Colonic mucosa (tissue), 4 donors: ENCODE data around the gene ZNF213. TPM values are rescaled to one million over a fixed set of nuclear protein-coding genes. Genes with fewer than 3 reads are reported as not detected.

Experiments used
- DNase-seq: peaks from one replicate; pipeline ENCODE4 v3.0.0-alpha.2; 2020
- H3K27ac ChIP-seq: fragments of 200-600 bp; one replicate; pipeline ENCODE4 v1.8.0; 2021
- H3K27me3 ChIP-seq: fragments of 200-600 bp; one replicate; pipeline ENCODE4 v1.8.0; 2021
- H3K36me3 ChIP-seq: fragments of 200-600 bp; one replicate; pipeline ENCODE4 v1.8.0; 2021
- H3K4me1 ChIP-seq: fragments of 200-600 bp; one replicate; pipeline ENCODE4 v1.8.0; 2021; ENCODE audit warnings: mild to moderate bottlenecking
- H3K4me3 ChIP-seq: fragments of 200-600 bp; one replicate; pipeline ENCODE4 v1.8.0; 2021
- H3K9ac ChIP-seq, 2 donors: one replicate each; pipeline ENCODE4 v1.7.0; 2013; ENCODE audit warnings: control low read depth in 2 of 2, low read depth in 2 of 2, low read length in 2 of 2
- H3K9me3 ChIP-seq: fragments of 200-600 bp; one replicate; pipeline ENCODE4 v1.8.0; 2021
- intact Hi-C: fragments of 100-400 bp; cut with DNase I; formaldehyde crosslinking; loops from one replicate; pipeline ENCODE4 v1.14.1; 2022
- total RNA-seq, 2 donors: library from RNA; stranded (reverse); fragmentation: NEBNext Ultra II Directional in 1 of 2; extraction: Animal tissue kit (Norgen Biotek cat#: 25700) in 1 of 2; gene quantifications; one replicate each; pipeline ENCODE4 v1.2.1, GENCODE V29; 2021
- TF ChIP-seq, protein P1 (sequence below): fragments of 200-600 bp; IDR thresholded peaks from one replicate; pipeline ENCODE4 v1.8.0; 2022; ENCODE audit warnings: antibody characterized with exemption, mild to moderate bottlenecking
- donor health status: healthy.
- donor health status: DM: no; HTN: no; CAD: no.
- donor health status: DM: no; HTN: no; CAD: no.

Gene ZNF213
- total RNA-seq, 2 donors from 2014 or later, result 12.4 to 20.4 TPM

DNA sequence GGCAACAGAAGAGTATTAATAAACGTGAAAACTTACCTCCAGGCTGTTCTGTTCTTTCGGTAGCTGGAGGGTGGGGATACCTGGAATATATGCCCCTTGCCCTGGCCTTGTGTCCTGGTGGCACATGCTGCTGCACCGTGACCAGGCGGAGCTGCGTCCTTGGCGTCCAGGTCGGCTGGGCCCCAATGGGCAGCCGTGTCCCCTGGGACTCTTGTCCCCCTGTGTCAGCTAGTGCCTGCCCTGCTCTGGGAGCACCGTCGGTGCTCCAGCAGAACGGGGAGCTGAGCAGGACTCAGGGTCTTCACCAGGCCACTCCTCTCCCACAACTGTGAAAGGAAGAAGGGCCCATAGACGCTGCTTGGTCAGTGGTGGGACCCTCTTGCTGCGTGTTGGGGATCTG lies 7.9 kb downstream of the ZNF213 start:
- TF ChIP-seq, protein P1, sequence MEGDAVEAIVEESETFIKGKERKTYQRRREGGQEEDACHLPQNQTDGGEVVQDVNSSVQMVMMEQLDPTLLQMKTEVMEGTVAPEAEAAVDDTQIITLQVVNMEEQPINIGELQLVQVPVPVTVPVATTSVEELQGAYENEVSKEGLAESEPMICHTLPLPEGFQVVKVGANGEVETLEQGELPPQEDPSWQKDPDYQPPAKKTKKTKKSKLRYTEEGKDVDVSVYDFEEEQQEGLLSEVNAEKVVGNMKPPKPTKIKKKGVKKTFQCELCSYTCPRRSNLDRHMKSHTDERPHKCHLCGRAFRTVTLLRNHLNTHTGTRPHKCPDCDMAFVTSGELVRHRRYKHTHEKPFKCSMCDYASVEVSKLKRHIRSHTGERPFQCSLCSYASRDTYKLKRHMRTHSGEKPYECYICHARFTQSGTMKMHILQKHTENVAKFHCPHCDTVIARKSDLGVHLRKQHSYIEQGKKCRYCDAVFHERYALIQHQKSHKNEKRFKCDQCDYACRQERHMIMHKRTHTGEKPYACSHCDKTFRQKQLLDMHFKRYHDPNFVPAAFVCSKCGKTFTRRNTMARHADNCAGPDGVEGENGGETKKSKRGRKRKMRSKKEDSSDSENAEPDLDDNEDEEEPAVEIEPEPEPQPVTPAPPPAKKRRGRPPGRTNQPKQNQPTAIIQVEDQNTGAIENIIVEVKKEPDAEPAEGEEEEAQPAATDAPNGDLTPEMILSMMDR, result no peak
- intact Hi-C loops, result no loop called here
- Histone ChIP-seq H3K27ac (no peak overlapping the region), H3K4me3 (no peak overlapping the region), H3K9me3 (no peaks in the 10 kb centered on the region), H3K9ac (no peak overlapping the region), H3K27me3 (no peaks in the 10 kb centered on the region), H3K36me3 (no peaks in the 10 kb centered on the region), H3K4me1 (no peaks in the 10 kb centered on the region)
- DNase-seq, result no peak

DNA sequence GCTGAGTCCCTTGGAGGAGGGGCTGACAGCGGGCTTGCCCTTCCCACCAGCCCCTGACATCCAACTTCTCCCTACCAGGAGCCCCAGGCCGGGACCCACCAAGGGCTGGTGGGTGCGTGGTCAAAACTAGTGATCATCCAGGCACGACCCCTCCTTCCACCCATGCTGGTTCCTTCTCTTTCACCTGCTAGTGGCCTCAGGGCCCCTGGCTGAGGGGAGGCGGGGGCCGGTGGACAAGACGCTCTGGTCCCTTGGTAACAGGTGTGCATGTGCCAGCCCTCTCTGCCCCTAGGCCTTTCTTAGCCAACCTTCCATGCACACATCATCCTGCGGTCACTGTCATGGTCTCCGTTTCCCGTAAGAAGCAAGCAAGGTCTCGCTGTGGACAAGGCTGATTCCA lies 8.4 kb downstream of the ZNF213 start:
- Histone ChIP-seq H3K36me3 (no peaks in the 10 kb centered on the region), H3K27me3 (no peaks in the 10 kb centered on the region), H3K27ac (no peak overlapping the region), H3K4me1 (no peaks in the 10 kb centered on the region), H3K9ac (no peak overlapping the region), H3K4me3 (no peak overlapping the region), H3K9me3 (no peaks in the 10 kb centered on the region)
- intact Hi-C loops, result no loop called here
- DNase-seq, result no peak
- TF ChIP-seq, protein P1, result no peak

GRCh38 chr16:3143598-3144320 lies 8.9 kb downstream of the ZNF213 start:
- no peak overlapping the region for H3K9ac ChIP-seq
- H3K9me3 ChIP-seq, result no peaks in the 10 kb centered on the region
- TF ChIP-seq, protein P1, result no peak
- no peaks in the 10 kb centered on the region for H3K4me1 ChIP-seq
- no peaks in the 10 kb centered on the region for H3K36me3 ChIP-seq
- no peak overlapping the region for H3K27ac ChIP-seq
- intact Hi-C loops, result no loop called here
- no peaks in the 10 kb centered on the region for H3K27me3 ChIP-seq
- DNase-seq, result peak; percentile 69
- no peak overlapping the region for H3K4me3 ChIP-seq

GRCh38 chr16:3144321-3144983 lies 9.6 kb downstream of the ZNF213 start:
- no peaks in the 10 kb centered on the region for H3K27me3 ChIP-seq
- no peaks in the 10 kb centered on the region for H3K36me3 ChIP-seq
- H3K4me1 ChIP-seq, result no peaks in the 10 kb centered on the region
- TF ChIP-seq, protein P1, result no peak
- no peak overlapping the region for H3K27ac ChIP-seq
- no peaks in the 10 kb centered on the region for H3K9me3 ChIP-seq
- intact Hi-C loops, result no loop called here
- no peak for DNase-seq
- H3K9ac ChIP-seq, result peak overlapping the region in 1 of 2 donors; percentile 43
- no peak overlapping the region for H3K4me3 ChIP-seq

DNA sequence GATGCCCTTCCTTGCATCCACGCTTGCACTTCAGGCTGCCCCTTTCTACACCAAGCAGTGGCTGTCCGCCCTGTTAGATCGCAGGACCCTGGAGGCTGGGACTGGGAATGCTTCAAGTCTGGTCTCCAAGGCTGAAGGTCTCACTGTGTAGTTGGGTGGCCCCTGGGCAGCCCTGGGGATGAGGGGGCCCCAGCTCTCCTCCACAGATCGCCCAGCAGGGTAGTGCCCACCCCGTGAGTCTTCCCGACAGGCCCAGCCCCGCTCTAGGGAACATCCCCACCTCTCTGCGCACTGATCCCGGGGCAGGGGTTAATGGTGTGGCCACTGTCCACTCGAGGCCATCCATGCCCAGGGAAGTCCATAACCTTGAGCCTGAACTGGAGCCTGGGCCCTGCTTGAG lies 10.3 kb downstream of the ZNF213 start:
- Histone ChIP-seq H3K4me1 (no peaks in the 10 kb centered on the region), H3K9ac (no peak overlapping the region), H3K27ac (no peak overlapping the region), H3K9me3 (no peaks in the 10 kb centered on the region), H3K27me3 (no peaks in the 10 kb centered on the region), H3K36me3 (no peaks in the 10 kb centered on the region), H3K4me3 (no peak overlapping the region)
- TF ChIP-seq, protein P1, result no peak
- DNase-seq, result no peak
- intact Hi-C loops, result no loop called here
